AG09319 (cell line): ENCODE results near the gene AK2.
A peak's percentile ranks its signal among the peaks of the same experiment; 100 is the strongest.

Source experiments
- DNase-seq: peaks from one replicate; pipeline ENCODE4 v3.0.0-alpha.2; 2010; ENCODE audit warnings: low read depth; ENCODE audit errors: extremely low read depth
- CTCF ChIP-seq: IDR thresholded peaks from 2 replicates; pipeline ENCODE4 v1.5.1; 2011; ENCODE audit warnings: low read depth, mild to moderate bottlenecking, inconsistent platforms, low read length, moderate library complexity

The AK2 gene

GRCh38 chr1:33008051-33008914, 28.4 kb downstream of the AK2 start:
- TF ChIP-seq CTCF: no peak
- no peak for DNase-seq

GRCh38 chr1:33007190-33008050, 29.3 kb downstream of the AK2 start:
- peak; percentile 64 for TF ChIP-seq CTCF
- peak; percentile 75 for DNase-seq

- DNase-seq: no peak
Measured at GRCh38 chr1:33005838-33006421, 30.8 kb downstream of the AK2 start.

GRCh38 chr1:33005117-33005837, 31.4 kb downstream of the AK2 start:
- no peak for TF ChIP-seq CTCF
- no peak for DNase-seq

More at GRCh38 chr1:33005838-33006421, 30.8 kb downstream of the AK2 start:
- no peak for TF ChIP-seq CTCF

- DNase-seq: no peak
- no peak for TF ChIP-seq CTCF
Measured at GRCh38 chr1:33004613-33005012, 32.1 kb downstream of the AK2 start.

GRCh38 chr1:33003657-33004056, 33.0 kb downstream of the AK2 start:
- TF ChIP-seq CTCF: no peak
- DNase-seq: no peak
